Measurements from ENCODE around the gene CACNA2D3. TPM values are rescaled to one million over a fixed set of nuclear protein-coding genes. Genes with fewer than 3 reads are reported as not detected.
"Not testable (repeated sequence)": the region's sequence is repeated elsewhere in the genome, so short reads cannot be mapped to it uniquely, and the experiment has no call there.

The CACNA2D3 gene
- total RNA-seq, 1 donor from 2014 or later: 0.10 TPM

DNA sequence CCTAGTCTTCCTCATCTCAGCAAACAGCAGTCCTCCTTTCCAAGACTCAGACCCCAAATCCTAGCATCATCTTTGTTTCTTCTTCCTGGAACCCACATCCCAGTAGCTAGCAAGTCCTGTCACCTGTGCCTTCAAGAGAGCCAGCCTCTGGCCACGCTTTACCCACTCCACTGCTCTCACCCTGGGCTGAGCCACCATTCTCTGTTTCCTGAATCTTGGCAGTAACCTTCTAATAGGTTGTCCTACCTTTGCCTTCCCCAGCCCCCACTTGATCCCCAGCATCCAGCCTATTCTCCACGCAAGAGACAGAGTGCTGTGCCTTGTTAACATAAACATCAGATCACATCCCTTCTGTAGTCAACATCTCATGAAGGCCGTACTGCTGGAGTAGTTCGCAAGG, 482.1 kb downstream of the CACNA2D3 start:
- no peak for DNase-seq (ENCODE audit: low spot score)
- ATAC-seq: no peak

DNA sequence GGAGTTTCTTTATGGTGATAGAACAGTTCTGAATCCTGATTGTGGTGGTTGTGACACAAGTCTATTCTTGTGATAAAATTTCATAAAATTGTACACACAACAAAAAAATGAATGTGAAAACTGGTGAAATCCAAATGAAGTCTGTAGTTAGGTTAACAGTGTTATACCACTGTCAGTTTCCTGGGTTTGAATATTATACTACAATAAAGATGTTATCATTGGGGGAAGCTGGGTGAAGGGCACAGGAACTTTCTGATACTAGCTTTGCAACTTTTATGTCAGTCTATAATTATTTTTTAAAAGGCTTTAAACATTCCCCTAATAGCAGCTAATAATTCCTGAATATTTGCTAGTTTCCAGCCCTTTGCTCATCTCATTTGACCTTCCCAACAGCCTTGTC, 485.7 kb downstream of the CACNA2D3 start:
- DNase-seq (ENCODE audit: low spot score) (no peak), ATAC-seq (no peak)

DNA sequence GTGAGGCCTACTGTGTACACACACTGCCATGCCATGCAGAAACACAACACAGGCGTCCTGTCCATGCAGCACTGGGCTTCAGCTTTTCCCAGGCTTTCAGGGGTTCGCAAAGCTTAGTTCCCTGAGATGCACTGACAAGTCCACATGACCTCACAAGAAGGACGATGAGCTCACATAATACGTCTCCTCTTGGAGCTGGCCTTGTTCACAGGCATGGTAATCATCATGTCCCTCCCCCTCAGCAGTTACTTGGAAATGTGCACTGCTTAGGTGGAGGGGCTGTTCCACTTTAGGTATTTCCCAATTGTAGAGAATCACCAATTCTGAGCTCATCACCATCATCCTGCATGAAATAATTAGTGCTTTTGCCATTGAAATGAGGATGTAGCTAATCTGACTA, 496.7 kb downstream of the CACNA2D3 start:
- DNase-seq (ENCODE audit: low spot score) (no peak), ATAC-seq (no peak)

- ATAC-seq (no peak), DNase-seq (ENCODE audit: low spot score) (no peak)
Measured at GRCh38 chr3:54619531-54619930, 497.2 kb downstream of the CACNA2D3 start.

DNA sequence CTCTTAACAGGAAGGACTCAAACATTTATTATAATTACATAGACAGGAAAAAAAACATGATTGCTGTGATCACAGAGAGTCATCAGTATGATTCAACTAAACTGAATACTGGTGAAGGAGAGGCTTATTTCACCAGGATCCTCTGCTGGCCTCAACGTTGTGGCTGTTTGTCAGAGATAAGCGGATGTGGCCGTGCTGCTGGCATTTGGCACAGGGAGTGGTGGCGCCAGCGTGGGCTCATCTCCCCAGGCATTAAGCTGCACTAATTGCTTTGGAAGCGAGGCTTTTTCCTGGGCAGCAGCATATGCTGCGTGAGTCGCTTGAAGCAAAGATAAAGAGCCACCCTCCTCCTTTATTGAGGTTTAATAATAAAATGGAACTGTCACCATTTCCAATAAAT, 498.8 kb downstream of the CACNA2D3 start:
- DNase-seq (ENCODE audit: low spot score) (no peak), ATAC-seq (no peak)

DNA sequence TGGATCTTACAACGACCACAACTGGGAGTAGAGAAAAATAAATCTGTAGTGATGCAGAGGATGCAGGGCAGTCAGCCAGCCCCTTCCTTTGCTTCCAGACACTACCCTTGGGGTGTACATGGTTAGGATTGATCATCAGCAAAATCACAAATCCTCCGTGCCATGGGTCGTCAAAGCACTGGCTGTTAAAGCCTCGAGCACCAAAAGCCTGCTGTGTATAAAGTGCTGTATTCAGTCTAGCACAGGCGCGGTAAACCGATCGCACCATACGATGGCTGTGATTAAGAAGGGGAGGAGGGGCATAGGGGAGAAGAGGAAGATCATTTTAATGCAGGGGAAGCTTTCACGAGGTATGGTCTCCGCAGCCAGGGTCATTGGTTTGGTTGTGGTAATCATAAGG, 500.3 kb downstream of the CACNA2D3 start:
- ATAC-seq: no peak
- no peak for DNase-seq (ENCODE audit: low spot score)

DNA sequence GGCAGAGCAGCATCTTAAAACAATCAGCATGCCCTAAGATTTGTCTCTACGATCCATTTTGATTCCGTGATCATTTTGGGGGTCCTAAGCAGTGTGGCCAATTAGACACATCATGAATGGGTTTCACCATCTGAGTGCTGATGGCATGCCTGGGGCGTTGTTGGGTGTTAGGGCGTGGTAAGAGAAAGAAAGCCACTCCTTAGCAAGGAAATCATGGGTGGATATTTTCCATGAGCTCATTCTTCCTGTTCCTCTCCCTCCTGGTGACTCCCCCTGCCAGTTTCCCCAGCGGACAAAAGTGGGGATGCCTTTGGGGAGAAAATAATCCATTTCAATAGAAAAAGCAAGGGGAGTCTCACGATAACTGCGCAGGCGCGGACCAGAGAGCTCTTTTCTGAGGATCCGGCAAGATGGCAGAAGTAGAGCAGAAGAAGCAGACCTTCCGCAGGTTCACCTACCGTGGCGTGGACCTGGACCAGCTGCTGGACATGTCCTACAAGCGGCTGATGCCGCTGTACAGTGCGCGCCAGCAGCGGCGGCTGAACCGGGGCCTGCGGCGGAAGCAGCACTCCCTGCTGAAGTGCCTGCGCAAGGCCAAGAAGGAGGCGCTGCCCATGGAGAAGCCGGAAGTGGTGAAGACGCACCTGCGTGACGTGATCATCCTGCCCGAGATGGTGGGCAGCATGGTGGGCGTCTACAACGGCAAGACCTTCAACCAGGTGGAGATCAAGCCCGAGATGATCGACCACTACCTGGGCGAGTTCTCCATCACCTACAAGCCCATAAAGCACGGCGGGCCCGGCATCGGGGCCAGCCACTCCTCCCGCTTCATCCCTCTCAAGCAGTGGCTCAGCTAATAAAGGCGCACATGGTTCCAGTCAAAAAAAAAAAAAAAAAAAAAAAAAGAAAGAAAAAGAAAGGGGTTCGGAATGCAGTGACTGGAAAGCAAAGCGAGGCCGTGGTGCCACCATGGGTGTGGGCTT, 503.7 kb downstream of the CACNA2D3 start:
- DNase-seq (ENCODE audit: low spot score) (no peak), ATAC-seq (no peak)

DNA sequence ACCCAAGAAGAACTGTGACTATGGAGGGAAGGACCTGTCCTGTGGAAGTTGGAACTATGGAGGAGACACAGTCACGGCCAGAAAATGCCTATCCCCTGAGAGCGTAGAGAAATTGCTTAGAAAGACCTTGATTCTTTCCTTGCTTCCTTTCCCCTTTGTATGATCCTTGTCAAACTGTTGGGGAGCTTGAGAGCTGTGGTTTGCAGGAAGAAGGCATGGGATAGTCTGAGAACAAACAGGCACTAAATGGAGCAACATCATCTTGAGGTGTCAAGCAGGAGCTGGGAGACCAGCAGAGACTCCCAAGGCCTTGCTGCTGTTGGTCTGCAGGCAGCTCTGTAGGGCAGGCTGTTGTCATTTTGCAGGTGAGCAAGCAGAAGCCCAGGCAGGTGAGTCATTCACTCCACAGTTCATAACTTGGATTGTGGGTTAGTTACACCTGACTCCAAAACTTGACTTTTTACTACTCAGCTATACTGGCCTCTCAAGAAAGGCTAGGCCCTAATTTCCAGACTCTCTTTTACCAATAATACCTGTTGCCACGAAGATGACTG, 506.6 kb downstream of the CACNA2D3 start:
- no peak for DNase-seq (ENCODE audit: low spot score)
- ATAC-seq: no peak

GRCh38 chr3:54630101-54630623, 507.8 kb downstream of the CACNA2D3 start:
- DNase-seq (ENCODE audit: low spot score) (no peak), ATAC-seq (no peak)

DNA sequence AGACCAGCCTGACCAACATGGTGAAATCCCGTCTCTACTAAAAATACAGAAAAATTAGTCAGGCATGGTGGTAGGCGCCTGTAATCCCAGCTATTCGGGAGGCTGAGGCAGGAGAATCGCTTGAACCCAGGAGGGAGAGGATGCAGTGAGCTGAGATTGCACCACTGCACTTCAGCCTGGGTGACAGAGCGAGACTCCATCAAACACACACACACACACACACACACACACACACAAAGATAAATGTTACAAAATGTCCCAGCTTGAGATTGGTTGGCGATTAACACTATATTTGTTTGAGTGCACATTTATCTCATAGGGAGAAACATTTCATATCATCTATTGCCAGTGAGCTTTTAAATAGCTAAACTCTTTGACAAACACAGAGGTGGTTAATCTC, 508.6 kb downstream of the CACNA2D3 start:
- ATAC-seq; DNase-seq (ENCODE audit: low spot score): not testable (repeated sequence)

GRCh38 chr3:54631516-54632325, 509.4 kb downstream of the CACNA2D3 start:
- no peak for DNase-seq (ENCODE audit: low spot score)
- no peak for ATAC-seq

DNA sequence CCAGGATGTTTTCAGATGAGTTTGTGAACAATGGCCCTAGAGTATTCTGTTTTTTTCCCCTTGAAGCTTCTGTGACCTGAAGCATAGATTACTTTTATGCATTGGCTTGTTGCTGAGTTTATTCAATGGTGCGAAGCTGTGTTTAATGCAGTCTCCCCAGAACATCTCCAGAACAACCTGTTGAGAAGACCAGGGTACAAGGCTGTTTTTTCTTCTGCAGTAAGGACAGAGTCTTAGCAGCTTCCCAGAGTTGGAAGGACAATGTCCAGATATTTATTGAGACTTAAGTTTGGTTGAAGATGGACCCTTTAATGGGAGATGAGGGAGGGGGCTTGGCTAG, 509.9 kb downstream of the CACNA2D3 start:
- DNase-seq (ENCODE audit: low spot score): no peak
- ATAC-seq: no peak

DNA sequence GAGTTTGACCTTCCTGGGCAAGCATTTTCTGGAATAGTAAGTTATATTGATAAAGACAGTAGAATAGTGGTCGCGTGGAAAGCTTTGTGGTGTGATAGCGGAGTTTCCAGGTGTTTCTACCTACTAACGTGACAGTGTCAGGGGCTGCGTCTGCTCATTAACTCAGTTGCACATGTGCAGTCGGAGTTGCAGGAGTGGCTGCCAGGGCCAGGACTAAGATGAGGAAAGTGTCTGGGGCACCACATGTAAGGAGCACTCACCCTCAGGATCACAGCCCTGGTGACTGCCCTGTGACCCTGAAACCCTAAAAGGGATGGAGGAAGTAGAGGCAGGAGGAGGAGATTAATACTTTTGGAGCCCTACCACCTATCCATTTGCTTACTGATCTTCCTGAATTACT, 510.5 kb downstream of the CACNA2D3 start:
- ATAC-seq: no peak
- DNase-seq (ENCODE audit: low spot score): no peak

GRCh38 chr3:54633444-54634121, 511.2 kb downstream of the CACNA2D3 start:
- ATAC-seq (no peak), DNase-seq (ENCODE audit: low spot score) (no peak)

- ATAC-seq (no peak), DNase-seq (ENCODE audit: low spot score) (no peak)
Measured at GRCh38 chr3:54634122-54634469, 511.7 kb downstream of the CACNA2D3 start.

- ATAC-seq; DNase-seq (ENCODE audit: low spot score): not testable (repeated sequence)
Measured at GRCh38 chr3:54639790-54640372, 517.5 kb downstream of the CACNA2D3 start.

- ATAC-seq: no peak
Measured at GRCh38 chr3:54641226-54642014, 519.1 kb downstream of the CACNA2D3 start.

DNA sequence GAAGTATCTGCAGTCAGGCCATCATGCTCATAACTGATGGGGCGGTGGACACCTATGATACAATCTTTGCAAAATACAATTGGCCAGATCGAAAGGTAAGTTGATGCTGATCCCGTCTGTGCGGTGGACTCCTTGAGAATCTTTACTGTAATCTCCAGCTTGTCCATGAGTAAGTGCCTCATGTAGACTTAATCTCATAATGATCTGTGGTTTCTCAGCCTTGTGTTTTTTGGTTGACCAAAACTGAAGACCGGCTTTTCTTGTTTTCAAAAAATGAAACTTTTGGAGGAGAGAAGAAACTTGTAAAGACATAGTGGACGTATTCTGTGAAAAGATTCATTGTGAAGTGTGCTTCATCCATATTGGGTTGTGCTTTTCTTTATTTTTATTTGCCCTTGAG, 519.8 kb downstream of the CACNA2D3 start:
- DNase-seq (ENCODE audit: low spot score) (no peak), ATAC-seq (no peak)

More at GRCh38 chr3:54641226-54642014, 519.1 kb downstream of the CACNA2D3 start:
- no peak for DNase-seq (ENCODE audit: low spot score)

DNA sequence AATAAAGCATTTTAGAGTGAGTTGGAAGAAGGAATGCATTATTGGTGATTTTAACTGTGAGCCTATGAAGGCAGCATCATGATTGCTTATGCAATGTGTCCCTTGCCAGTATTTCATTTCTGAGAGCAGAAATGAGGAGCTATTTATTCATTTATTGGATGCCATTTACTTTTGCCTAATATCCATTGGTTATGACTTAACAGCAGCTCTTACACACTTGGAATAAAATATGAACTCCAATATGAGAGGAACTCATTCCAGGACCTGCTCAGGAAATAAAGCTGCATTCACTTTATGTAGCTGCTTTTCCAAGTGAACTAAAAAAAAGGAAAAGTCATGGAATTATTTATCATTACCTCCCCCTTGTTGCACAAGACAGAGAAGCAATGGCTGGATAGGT, 525.4 kb downstream of the CACNA2D3 start:
- no peak for ATAC-seq
- no peak for DNase-seq (ENCODE audit: low spot score)

DNA sequence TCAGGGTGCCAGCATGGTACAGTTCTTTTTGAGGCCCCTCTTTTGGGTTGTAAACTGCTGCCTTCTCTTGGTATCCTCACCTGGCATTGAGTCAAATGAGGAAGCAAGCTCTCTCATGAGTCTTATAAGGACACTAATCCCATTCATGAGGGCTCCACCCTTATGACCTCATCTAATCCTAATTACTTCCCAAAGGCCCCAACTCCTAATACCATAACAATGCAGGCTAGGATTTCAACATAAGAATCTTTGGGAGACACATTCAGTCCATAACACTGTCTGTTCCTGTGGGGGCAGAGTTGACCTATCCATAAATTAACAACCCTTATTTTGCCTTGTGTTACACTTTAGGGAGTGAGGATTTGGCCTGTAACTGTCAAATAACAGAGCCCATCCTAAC, 527.2 kb downstream of the CACNA2D3 start:
- ATAC-seq (no peak), DNase-seq (ENCODE audit: low spot score) (no peak)

Measured in left lobe of liver (tissue), 2 donors.